PC-3 (cell line): ENCODE results near the gene RIPPLY2.

Source experiments
- EZH2 ChIP-seq: fragments of 300-600 bp; sonication (generic); IDR thresholded peaks from one replicate; pipeline ENCODE4 v1.6.1; 2017; ENCODE audit warnings: antibody characterized with exemption, mild to moderate bottlenecking, low read length; ENCODE audit not compliant: unreplicated experiment
- TF ChIP-seq, protein P1 (sequence below): fragments of 300-600 bp; sonication (generic); conservative IDR thresholded peaks from 2 replicates; pipeline ENCODE4 v1.5.1; 2017; ENCODE audit warnings: antibody characterized with exemption, low read depth, mild to moderate bottlenecking, low read length

DNA sequence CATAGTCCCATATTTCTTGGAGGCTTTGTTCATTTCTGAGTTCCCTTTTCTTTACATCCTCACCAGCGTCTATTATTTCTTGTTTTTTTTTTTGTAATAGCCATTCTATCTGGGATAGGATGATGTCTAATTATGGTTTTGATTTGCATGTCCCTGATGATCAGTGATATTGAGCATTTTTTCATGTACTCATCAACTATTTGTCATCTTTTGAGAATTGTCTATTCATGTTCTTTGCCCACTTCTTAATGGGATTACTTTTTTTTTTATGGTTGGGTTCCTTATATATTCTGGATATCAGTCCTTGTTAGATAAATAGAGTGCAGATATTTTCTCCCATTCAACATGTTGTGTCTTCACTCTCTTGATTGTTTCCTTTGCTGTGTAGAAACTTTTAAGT lies 48.5 kb downstream of the RIPPLY2 start:
- TF ChIP-seq, protein P1, sequence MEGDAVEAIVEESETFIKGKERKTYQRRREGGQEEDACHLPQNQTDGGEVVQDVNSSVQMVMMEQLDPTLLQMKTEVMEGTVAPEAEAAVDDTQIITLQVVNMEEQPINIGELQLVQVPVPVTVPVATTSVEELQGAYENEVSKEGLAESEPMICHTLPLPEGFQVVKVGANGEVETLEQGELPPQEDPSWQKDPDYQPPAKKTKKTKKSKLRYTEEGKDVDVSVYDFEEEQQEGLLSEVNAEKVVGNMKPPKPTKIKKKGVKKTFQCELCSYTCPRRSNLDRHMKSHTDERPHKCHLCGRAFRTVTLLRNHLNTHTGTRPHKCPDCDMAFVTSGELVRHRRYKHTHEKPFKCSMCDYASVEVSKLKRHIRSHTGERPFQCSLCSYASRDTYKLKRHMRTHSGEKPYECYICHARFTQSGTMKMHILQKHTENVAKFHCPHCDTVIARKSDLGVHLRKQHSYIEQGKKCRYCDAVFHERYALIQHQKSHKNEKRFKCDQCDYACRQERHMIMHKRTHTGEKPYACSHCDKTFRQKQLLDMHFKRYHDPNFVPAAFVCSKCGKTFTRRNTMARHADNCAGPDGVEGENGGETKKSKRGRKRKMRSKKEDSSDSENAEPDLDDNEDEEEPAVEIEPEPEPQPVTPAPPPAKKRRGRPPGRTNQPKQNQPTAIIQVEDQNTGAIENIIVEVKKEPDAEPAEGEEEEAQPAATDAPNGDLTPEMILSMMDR, result no peak
- no peak for TF ChIP-seq EZH2
